HL-60 (cell line): ENCODE data around the gene ZFP57.

Source experiments
- DNase-seq, 2 experiments: peaks; one replicate each; pipeline ENCODE4 v3.0.0-alpha.2; 2010 to 2020; ENCODE audit warnings: low read depth in 1 of 2, low spot score in 1 of 2
- H3K27ac ChIP-seq: fragments of 250-450 bp; sonication (Bioruptor Pico); replicated peaks from 2 replicates; pipeline ENCODE4 v1.5.1; 2020; ENCODE audit warnings: mild to moderate bottlenecking, moderate library complexity
- H3K27me3 ChIP-seq: fragments of 250-450 bp; sonication (Bioruptor Pico); 2 replicates; pipeline ENCODE4 v1.5.1; 2021; ENCODE audit warnings: mild to moderate bottlenecking, moderate library complexity; ENCODE audit not compliant: insufficient read depth, poor library complexity, severe bottlenecking
- H3K4me3 ChIP-seq: replicated peaks from 2 replicates; pipeline ENCODE4 v1.5.1; 2011; ENCODE audit warnings: mild to moderate bottlenecking, control low read depth, low read length; ENCODE audit not compliant: insufficient read depth
- CTCF ChIP-seq: IDR thresholded peaks from one replicate; pipeline ENCODE4 v1.5.1; 2011; ENCODE audit warnings: low read length, control low read depth, inconsistent platforms; ENCODE audit not compliant: insufficient read depth
- GABPA ChIP-seq: IDR thresholded peaks from 2 replicates; pipeline ENCODE4 v1.6.1; 2012; ENCODE audit warnings: low read depth
- POLR2AphosphoS5 ChIP-seq: IDR thresholded peaks from 2 replicates; pipeline ENCODE4 v1.6.1; 2012; ENCODE audit warnings: low read depth
- REST ChIP-seq: IDR thresholded peaks from 2 replicates; pipeline ENCODE4 v1.6.1; 2012; ENCODE audit warnings: low read depth; ENCODE audit not compliant: insufficient replicate concordance
- SPI1 ChIP-seq: IDR thresholded peaks from 2 replicates; pipeline ENCODE4 v1.6.1; 2012; ENCODE audit warnings: low read depth, mild to moderate bottlenecking, borderline replicate concordance

The ZFP57 gene

GRCh38 chr6:29726571-29727194 is 45.7 kb upstream of the ZFP57 start:
- Histone ChIP-seq H3K27me3 (peaks cover 12% of the 10 kb centered on the region), H3K4me3 (no peak overlapping the region), H3K27ac (no peak overlapping the region)
- DNase-seq: no peak
- TF ChIP-seq SPI1: no peak
- no peak for TF ChIP-seq REST
- no peak for TF ChIP-seq CTCF
- no peak for TF ChIP-seq GABPA
- TF ChIP-seq POLR2AphosphoS5: no peak

GRCh38 chr6:29726001-29726400 is 45.0 kb upstream of the ZFP57 start:
- Histone ChIP-seq H3K27me3 (peaks cover 12% of the 10 kb centered on the region), H3K27ac (no peak overlapping the region), H3K4me3 (no peak overlapping the region)
- TF ChIP-seq GABPA: no peak
- TF ChIP-seq SPI1: no peak
- TF ChIP-seq CTCF: no peak
- no peak for TF ChIP-seq POLR2AphosphoS5
- TF ChIP-seq REST: no peak
- DNase-seq: no peak

- no peak for DNase-seq
- H3K4me3 ChIP-seq: no peak overlapping the region
- no peak for TF ChIP-seq REST
- no peak for TF ChIP-seq GABPA
- no peak for TF ChIP-seq SPI1
- no peak for TF ChIP-seq CTCF
- no peak for TF ChIP-seq POLR2AphosphoS5
Observed at GRCh38 chr6:29724937-29725869, 44.3 kb upstream of the ZFP57 start.

More at GRCh38 chr6:29724937-29725869, 44.3 kb upstream of the ZFP57 start:
- H3K27ac ChIP-seq: no peak overlapping the region
- peaks cover 12% of the 10 kb centered on the region for H3K27me3 ChIP-seq
